Natural killer cell (primary cell): ENCODE measurements around the gene RASSF7. TPM values are rescaled to one million over a fixed set of nuclear protein-coding genes. Genes with fewer than 3 reads are reported as not detected.

ENCODE experiments used
- ATAC-seq, 3 donors: fragments of 150-1000 bp in 2 of 3; fragments of 200-7000 bp in 1 of 3; cut with Tn5 transposase; 1 replicate in 1 of 3; 2 replicates in 2 of 3; pipeline ENCODE4 v1.10.0; 2021; ENCODE audit warnings: mild to moderate bottlenecking in 2 of 3, moderate library complexity in 2 of 3
- DNase-seq, 2 donors: peaks; one replicate each; pipeline versions ENCODE4 v3.0.0 to v3.0.0-alpha.2; 2013 to 2021; ENCODE audit warnings: mixed read lengths in 1 of 2
- H3K27ac ChIP-seq: one replicate; pipeline ENCODE4 v1.5.1; 2013; ENCODE audit warnings: mild to moderate bottlenecking, low read length
- H3K27me3 ChIP-seq: one replicate; pipeline ENCODE4 v1.6.1; 2013; ENCODE audit warnings: low read length; ENCODE audit not compliant: control insufficient read depth, insufficient read depth
- H3K36me3 ChIP-seq: one replicate; pipeline ENCODE4 v1.6.1; 2013; ENCODE audit warnings: low read length; ENCODE audit not compliant: control insufficient read depth, insufficient read depth
- H3K4me1 ChIP-seq: one replicate; pipeline ENCODE4 v1.6.1; 2013; ENCODE audit warnings: low read length; ENCODE audit not compliant: control insufficient read depth, insufficient read depth
- H3K4me3 ChIP-seq: one replicate; pipeline ENCODE4 v1.5.1; 2013; ENCODE audit warnings: low read length
- H3K9me3 ChIP-seq: one replicate; pipeline ENCODE4 v1.6.1; 2013; ENCODE audit warnings: low read length; ENCODE audit not compliant: control insufficient read depth, insufficient read depth
- H3K27ac Mint-ChIP-seq, 2 donors: one replicate each; pipeline ENCODE4 v1.8.0; 2022; ENCODE audit warnings: mild to moderate bottlenecking in 2 of 2, mixed read lengths in 2 of 2, moderate library complexity in 1 of 2
- H3K27me3 Mint-ChIP-seq, 2 donors: one replicate each; pipeline ENCODE4 v1.8.0; 2022; ENCODE audit warnings: low read depth in 2 of 2, mixed read lengths in 2 of 2
- H3K36me3 Mint-ChIP-seq: one replicate; pipeline ENCODE4 v1.8.0; 2022; ENCODE audit warnings: mixed read lengths
- H3K4me1 Mint-ChIP-seq, 2 donors: one replicate each; pipeline ENCODE4 v1.8.0; 2022; ENCODE audit warnings: mixed read lengths in 2 of 2
- H3K4me3 Mint-ChIP-seq: one replicate; pipeline ENCODE4 v1.8.0; 2022; ENCODE audit warnings: mild to moderate bottlenecking, moderate library complexity, mixed read lengths
- H3K9me3 Mint-ChIP-seq, 2 donors: one replicate each; pipeline ENCODE4 v1.8.0; 2022; ENCODE audit warnings: mixed read lengths in 2 of 2
- CTCF ChIP-seq: fragments of 200-600 bp; IDR thresholded peaks from one replicate; pipeline ENCODE4 v1.8.0; 2022; ENCODE audit warnings: antibody characterized with exemption
- WGBS: methylation state at CpG from one replicate; pipeline ENCODE4 v1.1.7; 2013; ENCODE audit warnings: missing lambda C conversion rate; ENCODE audit not compliant: insufficient coverage; 5-methylcytosine and 5-hydroxymethylcytosine counted together
- intact Hi-C: fragments of 100-400 bp; cut with micrococcal nuclease; formaldehyde crosslinking; loops from one replicate; pipeline ENCODE4 v1.14.2; 2022
- total RNA-seq, 4 donors: library from RNA; stranded (reverse); fragments of 120-200 nt in 1 of 4; gene quantifications; one replicate each; pipeline versions ENCODE4 v1.2.3 to v1.2.4, GENCODE V29; 2013 to 2022

Gene RASSF7
- total RNA-seq, 3 donors from 2014 or later (not counting 1 experiment from before 2014, with no cell fraction given): 19.0 to 21.7 (median 20.0) TPM

DNA sequence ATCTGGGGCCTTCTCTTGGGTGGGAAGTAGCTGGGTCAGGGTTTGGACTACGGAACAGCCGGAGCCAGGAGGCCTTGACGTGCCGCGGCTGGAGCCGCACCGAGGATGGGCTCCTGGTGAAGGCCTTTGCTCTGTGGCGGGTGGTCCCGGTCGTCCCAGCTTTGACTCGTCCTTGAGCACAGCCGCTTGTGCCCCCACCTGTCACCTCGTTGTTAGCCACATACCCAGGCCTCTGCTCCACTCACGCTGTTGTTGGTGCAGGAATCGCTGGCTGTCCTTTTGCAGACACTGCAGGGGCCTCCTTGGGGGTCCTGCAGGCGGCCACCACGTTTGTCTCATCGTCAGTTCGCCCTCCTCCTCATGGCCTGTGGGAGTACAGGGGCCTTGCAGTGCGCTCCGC, 32.6 kb downstream of the RASSF7 start:
- Histone ChIP-seq H3K4me1 (peaks cover 13% of the 10 kb centered on the region), H3K36me3 (peaks cover 75% of the 10 kb centered on the region), H3K4me3 (no peak overlapping the region), H3K9me3 (no peaks in the 10 kb centered on the region), H3K27ac (no peak overlapping the region), H3K27me3 (no peaks in the 10 kb centered on the region)
- H3K9me3 Mint-ChIP-seq: no peaks in the 10 kb centered on the region
- H3K27me3 Mint-ChIP-seq: no peaks in the 10 kb centered on the region
- H3K4me3 Mint-ChIP-seq: no peak overlapping the region
- no peak overlapping the region for H3K27ac Mint-ChIP-seq
- peaks cover 10 to 22% of the 10 kb centered on the region in 2 donors for H3K4me1 Mint-ChIP-seq
- no peak for TF ChIP-seq CTCF
- ATAC-seq (no peak), DNase-seq (no peak)
- peaks cover 8% of the 10 kb centered on the region for H3K36me3 Mint-ChIP-seq
- WGBS: 98% methylated on average over 21 of the region's 21 CpGs
- intact Hi-C loops: no loop called here

- Mint-ChIP-seq H3K4me1 (peaks cover 10 to 11% of the 10 kb centered on the region in 2 donors), H3K27me3 (no peaks in the 10 kb centered on the region), H3K4me3 (no peak overlapping the region), H3K36me3 (no peaks in the 10 kb centered on the region), H3K27ac (no peak overlapping the region), H3K9me3 (no peaks in the 10 kb centered on the region)
- DNase-seq (no peak), ATAC-seq (no peak)
- intact Hi-C loops: no loop called here
- peaks cover 79% of the 10 kb centered on the region for H3K36me3 ChIP-seq
- no peak overlapping the region for H3K27ac ChIP-seq
- peaks cover 13% of the 10 kb centered on the region for H3K4me1 ChIP-seq
- 95% methylated on average over 10 of the region's 10 CpGs for WGBS
- no peaks in the 10 kb centered on the region for H3K9me3 ChIP-seq
- H3K4me3 ChIP-seq: no peak overlapping the region
- no peaks in the 10 kb centered on the region for H3K27me3 ChIP-seq
- no peak for TF ChIP-seq CTCF
Measured at GRCh38 chr11:595400-595799, 34.6 kb downstream of the RASSF7 start.

DNA sequence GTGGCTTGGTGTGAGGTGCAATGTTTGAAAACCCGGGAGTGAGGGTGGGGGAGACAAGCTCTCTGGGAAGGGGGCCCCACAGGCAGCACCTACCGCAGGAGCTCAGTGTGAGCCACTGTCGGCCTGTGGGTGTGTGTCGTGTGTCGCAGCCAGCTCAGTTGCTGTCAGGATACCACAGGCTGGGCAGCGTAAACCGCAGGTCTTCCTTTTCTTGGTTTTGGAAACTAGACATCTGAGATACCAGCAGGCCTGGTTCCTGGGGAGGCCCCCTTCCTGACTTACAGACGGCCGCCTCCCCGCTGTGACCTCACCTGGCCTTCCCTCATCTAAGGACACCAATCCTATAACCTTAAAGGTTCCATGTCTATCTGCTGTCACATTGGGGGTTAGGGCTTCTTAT, 35.6 kb downstream of the RASSF7 start:
- DNase-seq (peak in 1 of 2 donors; percentile 23), ATAC-seq (peak in 1 of 3 donors; percentile 34)
- peaks cover 10 to 11% of the 10 kb centered on the region in 2 donors for H3K4me1 Mint-ChIP-seq
- no peak overlapping the region for H3K4me3 ChIP-seq
- intact Hi-C loops: no loop called here
- no peak overlapping the region for H3K4me3 Mint-ChIP-seq
- H3K27me3 Mint-ChIP-seq: no peaks in the 10 kb centered on the region
- TF ChIP-seq CTCF: no peak
- peak overlapping the region in 1 of 2 donors; percentile 23 for H3K27ac Mint-ChIP-seq
- H3K27ac ChIP-seq: no peak overlapping the region
- H3K36me3 Mint-ChIP-seq: no peaks in the 10 kb centered on the region
- no peaks in the 10 kb centered on the region for H3K9me3 ChIP-seq
- H3K4me1 ChIP-seq: peaks cover 13% of the 10 kb centered on the region
- H3K9me3 Mint-ChIP-seq: no peaks in the 10 kb centered on the region
- H3K27me3 ChIP-seq: no peaks in the 10 kb centered on the region
- 47% methylated on average over 10 of the region's 10 CpGs for WGBS
- peaks cover 74% of the 10 kb centered on the region for H3K36me3 ChIP-seq

- H3K27ac ChIP-seq: no peak overlapping the region
- H3K36me3 Mint-ChIP-seq: no peaks in the 10 kb centered on the region
- H3K4me3 ChIP-seq: no peak overlapping the region
- 97% methylated on average over 29 of the region's 29 CpGs for WGBS
- intact Hi-C loops: no loop called here
- no peaks in the 10 kb centered on the region for H3K9me3 Mint-ChIP-seq
- peaks cover 10 to 11% of the 10 kb centered on the region in 2 donors for H3K4me1 Mint-ChIP-seq
- H3K36me3 ChIP-seq: peaks cover 78% of the 10 kb centered on the region
- no peaks in the 10 kb centered on the region for H3K27me3 Mint-ChIP-seq
- peak overlapping the region in 1 of 2 donors; percentile 35 for H3K27ac Mint-ChIP-seq
- H3K27me3 ChIP-seq: no peaks in the 10 kb centered on the region
- DNase-seq (no peak), ATAC-seq (peak in 2 of 3 donors; percentile 33 to 36)
- H3K4me1 ChIP-seq: peaks cover 13% of the 10 kb centered on the region
- no peak for TF ChIP-seq CTCF
- no peak overlapping the region for H3K4me3 Mint-ChIP-seq
- H3K9me3 ChIP-seq: no peaks in the 10 kb centered on the region
Measured at GRCh38 chr11:597166-597725, 36.5 kb downstream of the RASSF7 start.
